MG63 (cell line): ENCODE results near the gene DNM1. TPM values are rescaled to one million over a fixed set of nuclear protein-coding genes. Genes with fewer than 3 reads are reported as not detected.
"Not testable (repeated sequence)": the region's sequence is repeated elsewhere in the genome, so short reads cannot be mapped to it uniquely, and the experiment has no call there.

ENCODE experiments used
- DNase-seq: peaks from one replicate; pipeline ENCODE4 v3.0.0-alpha.2; 2020
- H3K27me3 ChIP-seq: fragments of 250-450 bp; sonication (Bioruptor Pico); 2 replicates; pipeline ENCODE4 v1.5.1; 2020; ENCODE audit warnings: mild to moderate bottlenecking, moderate library complexity
- H3K36me3 ChIP-seq: fragments of 250-450 bp; sonication (Bioruptor Pico); 2 replicates; pipeline ENCODE4 v1.5.1; 2020; ENCODE audit warnings: mild to moderate bottlenecking, moderate library complexity
- H3K4me3 ChIP-seq: fragments of 250-450 bp; sonication (Bioruptor Pico); 2 replicates; pipeline ENCODE4 v1.5.1; 2020; ENCODE audit warnings: mild to moderate bottlenecking, moderate library complexity
- H3K9me3 ChIP-seq: fragments of 250-450 bp; sonication (Bioruptor Pico); 2 replicates; pipeline ENCODE4 v1.5.1; 2020; ENCODE audit warnings: mild to moderate bottlenecking, moderate library complexity
- total RNA-seq: library from RNA; depleted of rRNA; stranded (reverse); fragments of >200 nt; shearing (Covaris generic); gene quantifications from 2 replicates; pipeline ENCODE4 v1.2.3, GENCODE V29; 2014; ENCODE audit warnings: low replicate concordance

The DNM1 gene
- total RNA-seq, 1 experiment from 2014 or later = 0.30 TPM

DNA sequence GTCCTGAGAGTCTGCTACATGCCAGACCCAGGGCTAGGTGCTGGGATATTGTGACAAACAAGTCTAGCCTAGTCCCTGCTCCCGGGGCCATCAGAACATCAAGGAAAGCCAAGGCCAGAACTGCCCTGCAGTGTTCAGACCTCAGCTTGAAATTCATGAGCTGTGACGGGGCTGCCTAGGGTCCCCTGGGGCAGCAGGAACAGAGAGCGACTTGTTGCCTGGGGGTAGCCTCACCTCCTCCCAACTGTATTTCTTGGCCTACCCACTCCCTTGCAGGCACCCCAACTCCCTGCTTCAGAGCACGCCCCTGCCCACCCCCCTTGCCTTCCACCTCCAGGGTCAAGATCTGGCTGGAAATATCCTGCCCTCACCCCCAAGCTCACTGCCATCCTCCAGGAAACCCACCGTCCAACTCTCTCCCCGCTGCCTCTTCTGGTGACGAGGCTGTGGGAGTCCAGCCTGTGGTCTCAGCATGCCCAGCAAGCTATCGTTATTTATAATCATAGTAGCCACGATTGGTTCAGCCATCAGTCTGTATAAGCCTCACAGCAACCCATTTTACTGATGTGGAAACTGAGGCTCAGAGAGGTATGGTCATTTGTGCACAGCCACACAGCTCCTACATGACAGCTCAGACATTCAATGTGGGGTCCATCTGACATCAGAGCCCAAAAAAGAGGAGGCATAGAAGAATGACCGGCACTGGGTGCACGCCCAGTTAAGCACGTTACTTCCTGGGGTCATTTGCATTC lies 10.7 kb downstream of the DNM1 start:
- Histone ChIP-seq H3K9me3 (no peaks in the 10 kb centered on the region), H3K36me3 (no peaks in the 10 kb centered on the region), H3K4me3 (no peak overlapping the region), H3K27me3 (no peaks in the 10 kb centered on the region)
- no peak for DNase-seq

DNA sequence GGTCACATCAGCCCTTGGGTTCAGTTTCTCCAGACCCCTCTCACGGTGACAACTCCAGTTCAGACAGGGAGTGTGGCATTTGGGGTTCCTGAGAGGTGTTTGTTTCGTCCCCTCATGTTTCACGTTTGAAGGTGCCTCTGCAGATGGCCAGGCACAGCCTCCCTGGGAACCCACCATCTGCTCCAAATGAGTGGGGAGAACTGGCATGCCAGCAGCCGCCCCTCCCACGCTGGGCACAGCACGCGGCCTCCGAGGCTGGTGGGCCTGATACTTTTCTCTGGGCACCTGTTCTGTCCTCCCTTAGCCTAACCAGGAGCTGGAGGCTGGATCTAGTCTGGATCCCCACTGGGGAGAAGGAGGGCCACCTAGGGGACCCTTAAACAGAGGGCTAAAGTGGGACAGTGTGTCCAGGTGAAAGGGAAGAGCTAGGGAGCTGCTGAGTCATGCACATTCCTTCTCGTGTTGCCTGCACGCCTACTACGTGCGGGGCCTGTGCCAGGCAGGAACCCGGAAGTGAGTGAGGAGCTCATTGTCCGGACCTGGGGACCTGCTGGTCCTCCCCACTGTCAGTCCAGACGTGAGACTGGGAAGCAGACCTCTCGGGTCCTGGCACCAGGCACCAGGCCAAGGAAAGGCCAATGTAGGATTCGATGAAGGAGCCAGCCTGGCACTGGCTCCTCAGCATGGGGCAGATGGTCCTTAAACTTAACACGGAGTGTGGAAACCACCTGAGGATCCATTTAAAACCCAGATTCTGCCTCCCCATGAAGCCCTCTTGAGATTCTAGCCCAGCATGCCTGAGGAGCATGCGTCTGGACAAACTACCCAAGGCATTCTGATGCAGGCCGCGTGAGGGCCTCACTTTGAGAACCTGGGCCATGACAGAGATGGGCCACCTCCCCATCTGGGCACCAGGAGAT lies 11.7 kb downstream of the DNM1 start:
- peak; percentile 38 for DNase-seq
- Histone ChIP-seq H3K27me3 (no peaks in the 10 kb centered on the region), H3K36me3 (no peaks in the 10 kb centered on the region), H3K9me3 (no peaks in the 10 kb centered on the region), H3K4me3 (no peak overlapping the region)

DNA sequence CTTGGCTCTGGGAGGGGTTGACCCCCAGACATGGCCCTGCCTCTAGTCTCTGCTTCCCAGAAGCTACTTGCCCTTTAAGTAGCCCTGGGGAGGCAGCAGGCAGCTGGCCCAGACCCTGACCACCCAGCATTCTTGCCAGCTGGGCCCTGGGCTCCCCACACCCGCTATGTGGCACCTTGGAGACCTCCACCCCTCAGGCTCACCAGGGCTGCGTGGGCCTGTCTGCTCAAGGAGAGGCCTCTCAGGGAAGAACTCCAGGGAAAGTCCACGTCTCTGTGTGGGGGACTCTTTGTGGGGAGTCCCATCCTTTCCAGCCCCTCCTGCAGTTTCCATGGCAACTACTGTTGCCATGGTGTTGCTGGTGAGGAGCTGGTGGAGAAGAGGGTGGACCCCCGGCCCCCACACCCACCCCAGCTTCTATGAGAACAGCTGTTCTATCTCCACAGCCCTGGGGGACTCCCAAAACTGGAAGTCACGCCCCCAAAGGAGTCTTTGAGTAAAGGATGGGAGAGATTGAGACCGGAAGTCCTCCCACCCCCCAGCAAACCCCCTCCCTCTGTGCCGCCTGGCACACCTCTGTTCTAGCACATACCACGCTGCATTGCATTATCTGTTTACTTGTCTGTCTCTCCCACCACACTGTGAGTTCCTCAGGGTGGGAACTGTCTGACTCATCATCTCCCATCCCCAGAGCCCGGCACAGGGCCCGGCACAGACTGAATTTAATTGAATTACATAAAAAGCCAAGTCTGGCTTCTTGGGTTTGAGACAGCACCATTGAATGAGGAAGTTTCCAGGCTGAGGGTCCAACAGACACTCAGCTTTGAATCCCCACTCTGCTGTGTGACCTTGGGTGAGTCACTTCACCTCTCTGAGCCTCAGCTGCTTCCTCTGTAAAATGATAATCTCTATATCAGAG lies 12.6 kb downstream of the DNM1 start:
- DNase-seq = no peak
- no peak overlapping the region for H3K4me3 ChIP-seq
- H3K36me3 ChIP-seq = no peaks in the 10 kb centered on the region
- H3K27me3 ChIP-seq = no peaks in the 10 kb centered on the region
- no peaks in the 10 kb centered on the region for H3K9me3 ChIP-seq

DNA sequence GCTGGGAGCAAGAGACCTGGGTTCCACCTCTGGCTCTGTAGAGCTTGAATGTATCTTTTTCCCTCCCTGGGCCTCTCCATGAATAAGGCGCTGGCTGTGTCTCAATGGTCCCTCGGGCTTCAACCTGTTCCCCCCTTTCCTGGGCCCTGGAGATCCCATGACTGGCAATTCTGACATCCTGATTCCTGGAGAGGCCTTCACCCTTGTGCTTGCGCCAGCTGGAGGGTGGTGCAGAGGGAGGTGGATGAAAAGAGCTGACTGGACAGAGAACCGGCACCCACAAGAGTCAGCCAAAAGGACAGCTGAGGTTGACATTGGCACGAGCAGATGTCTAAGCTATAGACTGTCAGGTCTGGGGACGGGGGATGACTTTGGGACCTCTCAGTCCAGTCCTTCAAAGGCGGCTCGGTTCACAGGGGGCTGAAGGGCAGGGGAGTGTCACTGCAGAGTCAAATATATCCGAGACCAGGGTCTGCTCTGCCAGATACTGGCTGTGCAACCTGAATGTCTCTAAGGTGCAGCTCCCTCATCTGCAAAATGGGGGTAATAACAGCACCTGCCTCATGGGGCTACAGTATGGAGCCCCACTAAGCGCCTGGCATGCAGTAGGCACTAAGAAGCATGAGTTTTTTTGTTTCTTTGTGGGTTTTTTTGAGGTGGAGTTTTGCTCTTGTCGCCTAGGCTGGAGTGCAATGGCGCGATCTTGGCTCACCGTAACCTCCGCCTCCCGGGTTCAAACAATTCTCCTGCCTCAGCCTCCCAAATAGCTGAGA lies 13.8 kb downstream of the DNM1 start:
- H3K4me3 ChIP-seq = no peak overlapping the region
- DNase-seq = no peak
- no peaks in the 10 kb centered on the region for H3K27me3 ChIP-seq
- no peaks in the 10 kb centered on the region for H3K36me3 ChIP-seq
- H3K9me3 ChIP-seq = no peaks in the 10 kb centered on the region

DNA sequence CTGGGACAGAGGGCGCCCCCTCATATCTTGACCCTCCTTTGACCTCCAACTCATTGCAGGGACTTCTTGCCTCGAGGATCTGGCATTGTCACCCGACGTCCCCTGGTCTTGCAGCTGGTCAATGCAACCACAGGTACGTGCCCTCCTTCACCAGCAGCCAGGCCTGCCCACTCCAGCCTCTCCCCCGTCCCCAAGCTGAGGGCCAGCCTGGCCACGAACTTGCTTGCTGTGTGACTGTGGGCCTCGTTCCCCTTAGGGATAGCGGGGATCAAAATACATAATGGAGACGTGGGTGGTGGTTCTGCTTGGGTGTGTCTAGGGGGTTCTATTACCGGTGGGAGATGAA lies 15.0 kb downstream of the DNM1 start:
- no peak for DNase-seq
- Histone ChIP-seq H3K27me3 (no peaks in the 10 kb centered on the region), H3K36me3 (no peaks in the 10 kb centered on the region), H3K4me3 (no peak overlapping the region), H3K9me3 (no peaks in the 10 kb centered on the region)

DNA sequence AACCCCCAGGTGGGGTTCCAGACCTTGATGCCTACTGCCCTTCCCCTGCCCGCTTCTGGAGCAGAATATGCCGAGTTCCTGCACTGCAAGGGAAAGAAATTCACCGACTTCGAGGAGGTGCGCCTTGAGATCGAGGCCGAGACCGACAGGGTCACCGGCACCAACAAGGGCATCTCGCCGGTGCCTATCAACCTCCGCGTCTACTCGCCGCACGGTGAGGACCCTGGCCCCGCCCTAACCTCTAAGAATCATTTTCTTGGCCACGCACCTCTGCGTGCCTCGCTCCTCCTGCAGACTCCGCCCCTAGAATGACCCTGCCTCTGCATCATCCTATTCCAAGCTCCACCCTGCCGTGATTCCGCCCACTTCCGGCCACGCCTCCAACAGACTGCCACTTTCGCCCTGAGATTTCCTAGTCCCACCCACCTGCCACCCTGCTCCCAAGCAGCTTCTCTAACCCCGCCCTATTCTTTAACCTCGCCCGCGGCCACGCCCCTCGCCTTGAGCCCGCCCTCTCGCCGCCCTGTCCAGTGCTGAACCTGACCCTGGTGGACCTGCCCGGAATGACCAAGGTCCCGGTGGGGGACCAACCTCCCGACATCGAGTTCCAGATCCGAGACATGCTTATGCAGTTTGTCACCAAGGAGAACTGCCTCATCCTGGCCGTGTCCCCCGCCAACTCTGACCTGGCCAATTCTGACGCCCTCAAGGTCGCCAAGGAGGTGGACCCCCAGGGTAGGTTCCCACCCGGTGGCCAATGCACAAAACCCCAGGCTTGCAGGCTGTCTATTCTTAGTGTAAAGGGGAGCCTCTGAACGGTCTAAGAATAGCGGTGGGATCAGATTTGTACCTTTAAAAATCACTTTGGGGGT lies 15.6 kb downstream of the DNM1 start:
- Histone ChIP-seq H3K9me3 (no peaks in the 10 kb centered on the region), H3K4me3 (no peak overlapping the region), H3K36me3 (no peaks in the 10 kb centered on the region), H3K27me3 (no peaks in the 10 kb centered on the region)
- no peak for DNase-seq

DNA sequence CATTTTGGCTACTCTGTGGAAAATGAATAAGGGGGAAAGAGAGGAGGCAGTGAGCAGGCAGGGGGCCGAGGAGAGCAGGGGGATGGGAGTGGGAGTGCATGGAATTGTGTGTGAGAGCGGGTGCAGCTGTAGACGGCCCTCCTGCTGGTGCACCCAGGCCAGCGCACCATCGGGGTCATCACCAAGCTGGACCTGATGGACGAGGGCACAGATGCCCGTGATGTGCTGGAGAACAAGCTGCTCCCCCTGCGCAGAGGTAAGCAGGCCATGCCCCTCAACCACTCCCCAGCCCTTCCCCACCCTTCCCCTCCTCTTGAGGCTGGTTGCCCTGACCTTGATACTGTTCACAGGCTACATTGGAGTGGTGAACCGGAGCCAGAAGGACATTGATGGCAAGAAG lies 16.7 kb downstream of the DNM1 start:
- Histone ChIP-seq H3K4me3 (no peak overlapping the region), H3K27me3 (no peaks in the 10 kb centered on the region), H3K9me3 (no peaks in the 10 kb centered on the region), H3K36me3 (no peaks in the 10 kb centered on the region)
- no peak for DNase-seq

DNA sequence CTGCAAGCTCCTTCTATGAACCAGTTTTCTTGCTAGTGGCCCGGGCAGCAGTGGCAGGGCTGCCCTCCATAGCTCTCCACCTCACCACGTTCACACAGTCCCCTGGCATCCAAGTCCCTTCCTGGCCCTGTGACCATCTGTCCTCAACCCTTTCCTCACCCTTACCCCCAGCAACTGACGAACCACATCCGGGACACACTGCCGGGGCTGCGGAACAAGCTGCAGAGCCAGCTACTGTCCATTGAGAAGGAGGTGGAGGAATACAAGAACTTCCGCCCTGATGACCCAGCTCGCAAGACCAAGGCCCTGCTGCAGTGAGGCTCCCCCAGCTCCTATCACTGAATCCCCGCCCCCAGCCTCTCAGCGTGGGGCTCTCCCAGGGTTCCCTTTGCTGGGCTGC lies 18.8 kb downstream of the DNM1 start:
- Histone ChIP-seq H3K27me3 (no peaks in the 10 kb centered on the region), H3K9me3 (no peaks in the 10 kb centered on the region), H3K36me3 (no peaks in the 10 kb centered on the region), H3K4me3 (no peak overlapping the region)
- DNase-seq = no peak

DNA sequence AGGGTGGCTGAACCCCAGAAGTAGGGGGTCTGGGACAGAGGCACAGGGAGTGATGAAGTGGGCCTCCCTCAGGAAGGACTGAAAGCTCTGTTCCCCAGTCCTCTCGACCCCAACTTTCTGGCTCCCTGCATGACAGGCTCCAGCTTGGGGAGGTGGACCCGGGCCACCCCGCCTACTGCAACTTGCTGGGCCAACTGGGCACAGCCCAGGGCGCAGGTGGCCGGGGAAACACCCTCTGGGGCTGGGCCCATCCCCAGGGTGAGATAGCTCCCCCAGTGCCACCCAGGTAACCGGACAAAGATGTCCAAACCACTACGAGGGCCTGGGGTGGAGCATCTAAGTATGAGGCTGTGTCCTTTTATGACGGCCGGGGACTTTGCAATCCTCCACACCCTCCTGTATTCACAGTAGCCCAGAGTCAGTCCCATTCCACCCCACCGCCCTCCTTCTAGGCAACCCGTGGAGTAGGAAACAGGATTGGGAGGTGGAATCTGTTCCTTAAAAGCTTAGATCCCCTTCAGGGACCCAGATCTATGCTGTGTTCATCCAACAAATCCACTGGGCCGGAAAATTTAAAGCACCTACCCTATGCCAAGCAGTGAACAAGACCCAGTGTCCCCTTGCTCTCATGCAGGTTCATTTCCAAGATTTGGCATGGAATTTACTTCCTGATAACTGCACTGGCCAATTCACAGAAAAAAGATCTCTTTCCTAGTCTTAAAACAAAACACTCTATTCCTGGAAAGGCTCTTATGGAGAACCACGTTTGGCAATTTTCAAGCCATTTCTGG lies 19.9 kb downstream of the DNM1 start:
- no peak for DNase-seq
- Histone ChIP-seq H3K36me3 (no peaks in the 10 kb centered on the region), H3K27me3 (no peaks in the 10 kb centered on the region), H3K4me3 (no peak overlapping the region), H3K9me3 (no peaks in the 10 kb centered on the region)

DNA sequence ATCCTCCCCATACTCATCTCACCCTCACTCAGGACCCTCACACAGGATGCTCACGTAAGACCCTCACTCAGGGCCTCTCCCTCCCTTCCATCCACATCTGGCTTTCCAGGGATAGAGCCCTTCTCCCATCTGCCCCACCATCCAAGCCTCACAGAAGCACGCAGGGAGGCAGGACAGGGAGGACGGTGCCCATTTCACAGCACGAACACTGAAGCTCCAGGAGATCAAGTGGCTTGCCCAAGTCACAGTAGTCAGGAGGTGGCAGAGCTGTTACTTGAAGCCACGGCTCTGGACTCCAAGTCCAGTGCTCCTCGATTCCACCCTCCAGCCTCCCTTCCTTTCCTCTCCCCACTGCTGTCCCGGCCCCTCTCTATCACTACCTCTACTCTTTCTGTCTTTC lies 21.7 kb downstream of the DNM1 start:
- no peak overlapping the region for H3K4me3 ChIP-seq
- no peaks in the 10 kb centered on the region for H3K9me3 ChIP-seq
- H3K27me3 ChIP-seq = no peaks in the 10 kb centered on the region
- no peaks in the 10 kb centered on the region for H3K36me3 ChIP-seq
- DNase-seq = no peak

DNA sequence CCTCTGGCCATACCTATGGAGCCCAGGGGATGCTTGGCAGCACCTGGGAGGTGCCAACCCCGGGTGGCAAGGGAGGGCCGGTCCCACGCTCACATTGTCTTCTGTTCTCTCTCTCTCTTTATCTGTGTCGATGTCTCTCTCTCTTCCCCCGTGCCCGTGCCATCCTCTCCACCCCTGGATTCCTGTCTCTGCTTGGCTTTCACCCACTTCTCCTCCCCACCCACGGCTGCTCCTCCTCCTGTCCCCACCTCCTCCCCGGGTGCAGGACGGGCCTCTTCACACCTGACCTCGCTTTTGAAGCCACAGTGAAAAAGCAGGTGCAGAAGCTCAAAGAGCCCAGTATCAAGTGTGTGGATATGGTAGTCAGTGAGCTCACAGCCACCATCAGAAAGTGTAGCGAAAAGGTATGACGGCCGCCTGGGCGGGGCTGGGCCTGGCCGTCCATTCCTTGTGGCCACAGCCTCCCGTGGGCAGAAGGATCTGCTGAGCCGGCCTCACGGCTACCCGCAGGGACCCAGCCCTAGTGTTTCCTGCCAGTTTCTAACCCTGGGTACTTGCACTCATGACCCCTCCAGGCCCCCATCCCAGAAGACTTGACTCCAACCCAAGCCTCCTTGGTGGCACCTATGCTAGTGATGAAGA lies 22.7 kb downstream of the DNM1 start:
- H3K27me3 ChIP-seq = no peaks in the 10 kb centered on the region
- H3K4me3 ChIP-seq = no peak overlapping the region
- no peaks in the 10 kb centered on the region for H3K36me3 ChIP-seq
- no peak for DNase-seq
- no peaks in the 10 kb centered on the region for H3K9me3 ChIP-seq

DNA sequence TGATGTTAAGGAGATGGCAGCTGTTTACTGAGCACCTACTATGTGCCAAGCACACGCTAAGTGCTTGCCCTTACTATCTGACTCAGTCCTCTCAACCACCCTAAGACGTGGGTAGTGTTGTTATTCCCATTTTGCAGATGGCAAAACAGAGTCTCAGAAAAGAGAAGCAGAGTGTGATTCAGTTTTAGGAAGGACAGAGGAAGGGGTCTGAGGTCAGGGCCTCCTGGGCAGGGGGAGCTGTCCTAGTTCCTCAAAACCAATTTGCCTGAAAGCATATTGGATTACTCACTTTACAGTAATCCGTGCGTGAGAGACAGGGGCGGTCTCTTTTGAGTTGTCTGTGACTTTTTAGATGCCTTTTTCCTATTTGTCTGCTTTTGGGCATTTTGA lies 23.2 kb downstream of the DNM1 start:
- no peaks in the 10 kb centered on the region for H3K9me3 ChIP-seq
- no peak for DNase-seq
- no peak overlapping the region for H3K4me3 ChIP-seq
- no peaks in the 10 kb centered on the region for H3K27me3 ChIP-seq
- no peaks in the 10 kb centered on the region for H3K36me3 ChIP-seq

DNA sequence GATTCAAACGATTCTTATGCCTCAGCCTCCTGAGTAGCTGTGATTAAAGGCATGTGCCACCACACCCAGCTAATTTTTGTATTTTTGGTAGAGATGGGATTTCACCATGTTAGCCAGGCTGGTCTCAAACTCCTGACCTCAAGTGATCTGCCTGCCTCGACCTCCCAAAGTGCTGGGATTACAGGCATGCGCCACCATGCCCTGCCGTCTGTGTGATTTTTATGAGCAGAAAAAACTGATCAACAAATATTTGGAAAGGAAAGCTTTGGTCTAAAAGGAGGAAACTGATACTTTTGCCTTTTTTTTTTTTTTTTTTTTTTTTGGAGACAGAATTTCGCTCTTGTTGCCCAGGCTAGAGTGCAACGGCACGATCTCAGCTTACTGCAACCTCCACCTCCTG lies 27.7 kb downstream of the DNM1 start:
- not testable (repeated sequence) for DNase-seq, H3K27me3 ChIP-seq, H3K9me3 ChIP-seq, H3K36me3 ChIP-seq, H3K4me3 ChIP-seq

DNA sequence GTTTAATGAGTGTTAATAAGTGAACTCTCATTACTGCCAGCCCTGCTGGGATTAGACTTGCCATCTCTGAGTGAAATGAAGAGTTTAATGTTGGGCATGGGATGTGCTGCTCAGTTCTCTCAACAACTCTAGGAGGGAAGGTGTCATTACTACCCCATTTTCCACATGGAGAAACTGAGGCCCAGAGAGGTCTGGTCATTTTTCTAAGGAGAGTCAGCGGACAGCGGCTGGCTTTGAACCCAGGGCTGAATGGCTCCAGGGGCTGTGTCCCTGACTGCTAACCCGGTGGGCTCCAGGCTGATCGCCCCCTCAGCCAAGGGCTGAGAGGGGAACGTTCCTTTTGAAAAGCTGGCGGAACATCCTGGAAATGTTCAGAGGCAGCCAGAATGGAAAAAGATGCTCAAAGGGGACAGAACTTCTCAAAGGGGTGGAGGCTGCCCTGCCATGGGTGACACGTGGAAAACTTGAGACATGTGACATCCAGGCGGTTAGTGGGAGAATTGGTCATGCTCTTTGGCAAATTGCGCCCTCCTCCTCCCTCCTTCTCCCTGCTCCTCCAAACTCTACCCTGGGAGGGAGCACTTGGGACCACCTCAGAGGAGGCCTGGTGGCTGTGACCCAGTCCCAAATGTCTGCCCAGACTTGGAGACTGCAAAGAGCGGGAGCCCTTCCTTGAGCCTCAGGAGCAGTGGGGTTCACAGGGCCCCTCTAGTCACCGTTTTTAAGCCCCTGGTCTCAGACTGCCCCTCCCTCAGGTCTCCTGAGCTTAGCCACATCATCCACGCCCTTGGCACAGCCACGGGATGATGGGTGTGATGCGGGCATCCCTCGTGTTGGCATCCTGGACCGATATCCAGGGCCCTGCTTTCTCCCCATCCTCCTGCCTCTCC lies 28.7 kb downstream of the DNM1 start:
- Histone ChIP-seq H3K9me3 (no peaks in the 10 kb centered on the region), H3K27me3 (no peaks in the 10 kb centered on the region), H3K36me3 (no peaks in the 10 kb centered on the region), H3K4me3 (no peak overlapping the region)
- no peak for DNase-seq
